Kidney epithelial cell (primary cell): ENCODE results near the gene APP. TPM values are rescaled to one million over a fixed set of nuclear protein-coding genes. Genes with fewer than 3 reads are reported as not detected.

Experiments used
- DNase-seq: peaks from one replicate; pipeline ENCODE4 v3.0.0-alpha.2; 2010; ENCODE audit warnings: low read depth
- H3K27me3 ChIP-seq: 2 replicates; pipeline ENCODE4 v1.6.0; 2011; ENCODE audit warnings: low read length; ENCODE audit not compliant: control insufficient read depth, insufficient read depth
- H3K36me3 ChIP-seq: 2 replicates; pipeline ENCODE4 v1.5.1; 2011; ENCODE audit warnings: low read length; ENCODE audit not compliant: control insufficient read depth, insufficient read depth
- H3K4me3 ChIP-seq: 2 replicates; pipeline ENCODE4 v1.5.1; 2011; ENCODE audit warnings: low read depth, mild to moderate bottlenecking, control low read depth, low read length
- CTCF ChIP-seq: IDR thresholded peaks from 2 replicates; pipeline ENCODE4 v1.5.1; 2011; ENCODE audit warnings: mild to moderate bottlenecking, moderate library complexity, low read length, control low read depth, inconsistent platforms; ENCODE audit not compliant: insufficient read depth, poor library complexity, severe bottlenecking
- total RNA-seq: library from RNA; depleted of rRNA; stranded (reverse); fragments of >200 nt; gene quantifications from 2 replicates; pipeline ENCODE4 v1.2.3, GENCODE V29; 2015

Gene APP
- total RNA-seq, 1 donor from 2014 or later: 624 TPM

- no peaks in the 10 kb centered on the region for H3K36me3 ChIP-seq
- H3K27me3 ChIP-seq: no peaks in the 10 kb centered on the region
- no peak overlapping the region for H3K4me3 ChIP-seq
- no peak for TF ChIP-seq CTCF
- no peak for DNase-seq
Observed at GRCh38 chr21:26042181-26042876, 128.2 kb downstream of the APP start.

- DNase-seq: no peak
- H3K27me3 ChIP-seq: no peaks in the 10 kb centered on the region
- TF ChIP-seq CTCF: no peak
- H3K4me3 ChIP-seq: no peak overlapping the region
- no peaks in the 10 kb centered on the region for H3K36me3 ChIP-seq
Observed at GRCh38 chr21:26041431-26042180, 129.0 kb downstream of the APP start.

GRCh38 chr21:26036916-26037315, 133.7 kb downstream of the APP start:
- Histone ChIP-seq H3K27me3 (no peaks in the 10 kb centered on the region), H3K4me3 (no peak overlapping the region), H3K36me3 (no peaks in the 10 kb centered on the region)
- DNase-seq: no peak
- TF ChIP-seq CTCF: no peak

GRCh38 chr21:26032263-26032662, 138.3 kb downstream of the APP start:
- Histone ChIP-seq H3K36me3 (peaks cover 1% of the 10 kb centered on the region), H3K4me3 (no peak overlapping the region), H3K27me3 (no peaks in the 10 kb centered on the region)
- peak; percentile 2 for TF ChIP-seq CTCF
- DNase-seq: no peak

- DNase-seq: no peak
- H3K4me3 ChIP-seq: no peak overlapping the region
- peaks cover 1% of the 10 kb centered on the region for H3K36me3 ChIP-seq
- no peak for TF ChIP-seq CTCF
- no peaks in the 10 kb centered on the region for H3K27me3 ChIP-seq
Observed at GRCh38 chr21:26028183-26028582, 142.4 kb downstream of the APP start.
